HepG2 (cell line): ENCODE results near the gene EPS8L1.

Experiments
- ARID5B ChIP-seq: IDR thresholded peaks from 2 replicates; pipeline ENCODE4 v1.4.0; 2020; ENCODE audit warnings: mild to moderate bottlenecking, missing genetic modification reagents
- EP300 ChIP-seq, 3 experiments: sonication (generic) in 1 of 3; formaldehyde crosslinking in 1 of 3; IDR thresholded peaks; 2 replicates each; pipeline versions ENCODE4 v1.5.1 to v1.6.1; 2011 to 2020; ENCODE audit warnings: low read depth in 2 of 3, low read length in 2 of 3, borderline replicate concordance in 1 of 3, improper control_type of control experiment in 1 of 3, mild to moderate bottlenecking in 1 of 3, missing genetic modification reagents in 1 of 3, moderate library complexity in 1 of 3
- GABPA ChIP-seq, 2 experiments: IDR thresholded peaks; 2 replicates each; pipeline ENCODE4 v1.6.1; 2011 to 2016; ENCODE audit warnings: low read depth in 2 of 2, low read length in 1 of 2, missing biosample characterization in 1 of 2, missing genetic modification characterization in 1 of 2
- NR3C1 ChIP-seq: sonication (generic); formaldehyde crosslinking; IDR thresholded peaks from 2 replicates; pipeline ENCODE4 v1.4.0; 2020; ENCODE audit warnings: missing genetic modification reagents
- POLR2AphosphoS5 ChIP-seq: IDR thresholded peaks from 2 replicates; pipeline ENCODE4 v1.6.1; 2012; ENCODE audit warnings: low read depth, low read length
- ZNF138 ChIP-seq: sonication (generic); formaldehyde crosslinking; IDR thresholded peaks from 2 replicates; pipeline ENCODE4 v1.5.0; 2020; ENCODE audit warnings: mild to moderate bottlenecking, low read depth, missing genetic modification reagents
- ZNF510 ChIP-seq: sonication (generic); formaldehyde crosslinking; IDR thresholded peaks from 2 replicates; pipeline ENCODE4 v1.4.0; 2020; ENCODE audit warnings: low read depth, mild to moderate bottlenecking, missing genetic modification reagents
- ZNF629 ChIP-seq: sonication (generic); formaldehyde crosslinking; conservative IDR thresholded peaks from 2 replicates; pipeline ENCODE4 v1.5.0; 2020; ENCODE audit warnings: missing genetic modification reagents
- ZNF646 ChIP-seq: sonication (generic); formaldehyde crosslinking; IDR thresholded peaks from 2 replicates; pipeline ENCODE4 v1.9.0; 2021; ENCODE audit warnings: mild to moderate bottlenecking, missing genetic modification reagents

DNA sequence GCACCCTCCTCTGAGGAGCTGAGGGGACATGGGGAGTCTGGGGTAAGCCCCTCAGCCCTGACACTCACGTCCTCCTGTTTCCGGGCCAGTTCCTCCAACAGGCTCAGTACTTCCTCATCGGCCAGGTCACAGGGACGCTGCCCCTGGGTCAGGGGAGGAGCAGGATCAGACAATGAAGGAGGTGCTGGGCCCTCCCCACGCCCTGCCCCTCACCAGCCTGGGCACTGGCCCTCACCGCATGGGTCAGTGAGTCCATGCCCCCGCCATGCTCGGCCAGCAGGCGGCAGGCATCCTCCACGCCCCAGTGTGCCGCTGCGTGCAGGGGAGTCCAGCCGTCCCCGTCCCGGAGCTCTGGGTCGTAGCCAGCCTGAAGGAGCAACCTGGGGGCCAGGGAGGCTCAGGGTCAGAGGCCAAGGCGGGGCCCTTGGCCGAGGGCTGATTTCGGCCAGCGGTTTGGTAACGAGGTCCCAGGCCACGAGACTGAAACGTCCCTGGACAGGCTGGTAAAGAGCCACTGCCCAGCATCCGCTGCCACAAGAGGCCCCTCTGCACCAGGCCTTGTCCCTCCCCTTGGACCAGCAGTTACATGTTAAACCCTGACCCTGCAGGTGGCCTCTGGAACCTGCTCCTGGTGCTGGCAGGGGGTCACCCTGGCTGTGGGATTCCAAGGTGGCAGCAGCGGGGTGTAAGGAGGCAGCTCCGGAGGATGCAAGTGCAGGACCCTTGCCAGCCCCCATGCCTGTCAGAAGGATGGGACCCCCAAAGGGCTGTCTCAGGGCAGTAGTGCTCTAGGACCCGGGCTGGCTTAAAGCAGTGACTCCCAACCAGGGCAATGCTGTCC, 23.3 kb downstream of the EPS8L1 start:
- TF ChIP-seq NR3C1 (no peak), POLR2AphosphoS5 (no peak), EP300 (IDR thresholded peaks at IDR 0.05; ENCODE audit: low read depth in 2 of 2, low read length in 2 of 2) (no peak), EP300 (CRISPR knock-in tag; IDR thresholded peaks at IDR 0.05; ENCODE audit: borderline replicate concordance) (no peak), ZNF138 (no peak), GABPA (IDR thresholded peaks at IDR 0.05; ENCODE audit: low read depth, low read length) (no peak), GABPA (CRISPR knock-in tag; IDR thresholded peaks at IDR 0.05; ENCODE audit: low read depth) (no peak), ZNF629 (CRISPR knock-in tag) (no peak), ZNF510 (CRISPR knock-in tag) (no peak), ZNF646 (CRISPR knock-in tag) (no peak), ARID5B (CRISPR knock-in tag) (no peak)
